BLaER1 (cell line): ENCODE results near the gene C5orf24.
A peak's percentile ranks its signal among the peaks of the same experiment; 100 is the strongest.

ENCODE experiments used
- H3K27ac ChIP-seq: shearing (Covaris generic); formaldehyde crosslinking; 2 replicates; pipeline ENCODE4 v1.8.1; 2022
- H3K27me3 ChIP-seq: shearing (Covaris generic); formaldehyde crosslinking; 2 replicates; pipeline ENCODE4 v1.8.1; 2022
- H3K36me3 ChIP-seq: shearing (Covaris generic); formaldehyde crosslinking; 2 replicates; pipeline ENCODE4 v1.8.1; 2022
- H3K4me1 ChIP-seq: shearing (Covaris generic); formaldehyde crosslinking; 2 replicates; pipeline ENCODE4 v1.8.1; 2022
- H3K4me2 ChIP-seq: shearing (Covaris generic); formaldehyde crosslinking; 2 replicates; pipeline ENCODE4 v1.8.1; 2022
- H3K4me3 ChIP-seq: shearing (Covaris generic); formaldehyde crosslinking; 2 replicates; pipeline ENCODE4 v1.8.1; 2022
- H3K9ac ChIP-seq: shearing (Covaris generic); formaldehyde crosslinking; 2 replicates; pipeline ENCODE4 v1.8.1; 2022
- H3K9me3 ChIP-seq: shearing (Covaris generic); formaldehyde crosslinking; 2 replicates; pipeline ENCODE4 v1.8.1; 2022
- H4K20me1 ChIP-seq: shearing (Covaris generic); formaldehyde crosslinking; 2 replicates; pipeline ENCODE4 v1.8.1; 2022
- Cebpa-rat ChIP-seq: shearing (Covaris generic); IDR thresholded peaks from 2 replicates; pipeline ENCODE4 v1.8.1; 2022

Gene C5orf24

DNA sequence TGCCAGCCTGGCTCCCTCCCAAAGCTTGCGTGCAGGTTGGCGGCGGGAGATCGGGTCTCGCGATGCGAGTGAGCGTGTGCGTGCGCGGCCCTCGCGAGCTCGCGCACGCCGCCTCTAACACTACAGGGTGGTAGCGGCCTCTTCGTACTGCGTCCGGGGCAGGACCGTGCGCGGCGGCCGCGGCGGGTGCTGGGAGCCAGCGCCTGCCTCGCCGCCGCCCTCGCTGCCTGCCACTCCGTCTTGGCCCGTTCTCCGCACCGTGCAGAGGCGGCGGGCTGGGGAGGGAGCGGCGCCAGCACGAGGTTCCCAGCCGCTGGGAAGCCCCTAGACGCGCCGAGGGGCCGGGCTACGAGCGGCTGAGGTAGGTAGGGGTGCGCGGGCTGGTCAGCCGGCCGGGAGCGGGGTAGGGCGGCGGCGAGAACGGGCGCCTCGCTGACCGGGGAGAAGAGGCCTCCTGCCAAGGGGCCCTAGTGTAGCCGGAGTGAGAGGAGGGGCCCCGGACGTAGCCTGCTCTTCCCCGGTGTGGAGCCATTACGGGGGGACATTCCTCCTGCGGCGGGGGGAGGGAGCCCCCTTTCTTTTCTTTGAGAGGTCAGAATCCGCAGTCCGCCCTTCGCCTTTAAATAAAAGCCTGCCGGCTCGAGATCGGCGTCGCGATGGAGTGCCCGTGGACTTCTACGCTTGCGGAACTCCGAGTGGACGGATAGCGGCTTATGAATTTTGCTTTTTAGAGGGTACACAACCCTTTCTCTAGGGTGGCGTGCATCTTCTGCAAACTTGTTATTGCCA, at the start of gene C5orf24:
Gene C5orf24 (plus strand): TSS at position 117 of the 789 bp plus-strand sequence. CDS start 8,933 bp downstream, outside the sequence.
- Histone ChIP-seq H3K36me3 (peaks cover 29% of the 10 kb centered on the region), H4K20me1 (peaks cover 39% of the 10 kb centered on the region), H3K4me1 (peaks cover 28% of the 10 kb centered on the region), H3K4me2 (peak within 1 kb of the TSS; percentile 72), H3K27me3 (no peaks in the 10 kb centered on the region), H3K9me3 (no peaks in the 10 kb centered on the region), H3K4me3 (peak within 1 kb of the TSS; percentile 98), H3K9ac (peak within 1 kb of the TSS; percentile 100), H3K27ac (peak within 1 kb of the TSS; percentile 99)
- TF ChIP-seq Cebpa-rat, result no peak

DNA sequence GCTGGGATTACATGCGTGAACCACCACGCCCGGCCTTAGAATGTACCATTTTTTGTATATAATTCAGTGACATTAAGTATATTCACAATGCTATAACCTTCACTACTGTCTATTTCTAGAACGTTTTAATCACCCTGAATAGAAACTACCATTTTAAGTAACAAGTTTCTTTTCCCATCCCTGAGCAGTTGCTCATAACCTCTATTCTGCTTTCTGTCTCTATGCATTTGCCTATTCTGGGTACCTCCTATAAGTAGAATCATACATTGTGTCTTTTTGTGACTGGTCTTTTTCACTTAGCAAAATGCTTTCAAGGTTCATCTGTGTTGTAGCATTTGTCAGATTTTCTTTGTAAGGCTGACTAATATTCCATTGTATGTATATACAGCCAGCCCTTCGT, 47.3 kb upstream of the C5orf24 start:
- Histone ChIP-seq H3K27me3 (no peaks in the 10 kb centered on the region), H3K9me3 (no peaks in the 10 kb centered on the region), H3K4me3 (no peak overlapping the region), H3K36me3 (peaks cover 97% of the 10 kb centered on the region), H3K27ac (no peak overlapping the region), H3K4me2 (no peak overlapping the region), H3K4me1 (no peaks in the 10 kb centered on the region), H3K9ac (no peak overlapping the region), H4K20me1 (0 out of 2 replicates have a peak, but pooled peaks cover 14% of the 10 kb centered on the region)
- TF ChIP-seq Cebpa-rat, result no peak

- H3K36me3 ChIP-seq, result peaks cover 93% of the 10 kb centered on the region
- TF ChIP-seq Cebpa-rat, result no peak
- H3K27me3 ChIP-seq, result no peaks in the 10 kb centered on the region
- H3K9me3 ChIP-seq, result no peaks in the 10 kb centered on the region
- no peak overlapping the region for H3K9ac ChIP-seq
- H3K4me1 ChIP-seq, result no peaks in the 10 kb centered on the region
- H4K20me1 ChIP-seq, result 0 out of 2 replicates have a peak, but pooled peaks cover 14% of the 10 kb centered on the region
- H3K27ac ChIP-seq, result no peak overlapping the region
- no peak overlapping the region for H3K4me3 ChIP-seq
- no peak overlapping the region for H3K4me2 ChIP-seq
These were observed 41.9 kb upstream of the C5orf24 start for GRCh38 chr5:134803821-134804220.

- H3K9me3 ChIP-seq, result no peaks in the 10 kb centered on the region
- peaks cover 15% of the 10 kb centered on the region; the same call in 1 of the 2 replicates for H4K20me1 ChIP-seq
- peaks cover 25% of the 10 kb centered on the region for H3K4me1 ChIP-seq
- no peaks in the 10 kb centered on the region for H3K27me3 ChIP-seq
- H3K27ac ChIP-seq, result peak overlapping the region; percentile 27; the same call in 1 of the 2 replicates
- H3K36me3 ChIP-seq, result peaks cover 86% of the 10 kb centered on the region
- H3K4me2 ChIP-seq, result peak overlapping the region; percentile 61
- H3K4me3 ChIP-seq, result no peak overlapping the region
- H3K9ac ChIP-seq, result peak overlapping the region; percentile 20; the same call in 1 of the 2 replicates
- no peak for TF ChIP-seq Cebpa-rat
These were observed 32.4 kb upstream of the C5orf24 start for GRCh38 chr5:134813407-134813806.

- Histone ChIP-seq H3K4me3 (no peak overlapping the region), H4K20me1 (peaks cover 15% of the 10 kb centered on the region; the same call in 1 of the 2 replicates), H3K27ac (peak overlapping the region; percentile 27; the same call in 1 of the 2 replicates), H3K9ac (no peak overlapping the region), H3K27me3 (no peaks in the 10 kb centered on the region), H3K9me3 (no peaks in the 10 kb centered on the region), H3K4me1 (peaks cover 25% of the 10 kb centered on the region), H3K4me2 (peak overlapping the region; percentile 61), H3K36me3 (peaks cover 88% of the 10 kb centered on the region)
- TF ChIP-seq Cebpa-rat, result no peak
These were observed 31.9 kb upstream of the C5orf24 start for GRCh38 chr5:134813827-134814226.

DNA sequence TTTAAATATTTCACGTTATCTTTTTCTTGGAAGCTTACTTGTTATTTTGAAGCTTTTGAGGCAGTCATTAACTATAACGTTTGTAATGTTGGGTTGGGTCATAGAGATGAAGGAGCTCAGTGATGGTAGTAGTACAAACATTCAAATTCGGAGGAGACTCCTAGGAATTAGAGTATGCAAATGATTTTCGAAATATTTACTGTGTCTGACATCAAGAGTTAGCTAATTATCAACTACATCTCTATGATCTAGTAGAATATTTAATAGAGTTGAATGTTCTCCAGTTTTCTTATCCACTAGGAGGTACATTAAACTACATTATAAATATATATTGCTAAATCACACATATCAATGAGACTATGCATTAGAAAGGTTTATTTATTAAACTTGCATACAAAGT, 28.8 kb upstream of the C5orf24 start:
- Histone ChIP-seq H3K4me3 (no peak overlapping the region), H3K9me3 (no peaks in the 10 kb centered on the region), H3K36me3 (peaks cover 90% of the 10 kb centered on the region), H3K4me1 (peaks cover 25% of the 10 kb centered on the region), H3K9ac (no peak overlapping the region), H4K20me1 (peaks cover 15% of the 10 kb centered on the region; the same call in 1 of the 2 replicates), H3K27ac (no peak overlapping the region), H3K4me2 (no peak overlapping the region), H3K27me3 (no peaks in the 10 kb centered on the region)
- TF ChIP-seq Cebpa-rat, result no peak

- Histone ChIP-seq H3K4me3 (no peak overlapping the region), H3K36me3 (peaks cover 94% of the 10 kb centered on the region), H4K20me1 (0 out of 2 replicates have a peak, but pooled peaks cover 6% of the 10 kb centered on the region), H3K9me3 (no peaks in the 10 kb centered on the region), H3K4me1 (peaks cover 8% of the 10 kb centered on the region), H3K27me3 (no peaks in the 10 kb centered on the region), H3K27ac (no peak overlapping the region), H3K4me2 (no peak overlapping the region), H3K9ac (no peak overlapping the region)
- TF ChIP-seq Cebpa-rat, result no peak
These were observed 27.0 kb upstream of the C5orf24 start for GRCh38 chr5:134818776-134819175.

- peaks cover under 1% of the 10 kb centered on the region; the same call in 1 of the 2 replicates for H3K4me1 ChIP-seq
- no peak overlapping the region for H3K27ac ChIP-seq
- H3K9me3 ChIP-seq, result no peaks in the 10 kb centered on the region
- no peaks in the 10 kb centered on the region for H3K27me3 ChIP-seq
- no peak for TF ChIP-seq Cebpa-rat
- H3K4me2 ChIP-seq, result no peak overlapping the region
- H3K9ac ChIP-seq, result no peak overlapping the region
- peaks cover 99% of the 10 kb centered on the region for H3K36me3 ChIP-seq
- 0 out of 2 replicates have a peak, but pooled peaks cover 4% of the 10 kb centered on the region for H4K20me1 ChIP-seq
- no peak overlapping the region for H3K4me3 ChIP-seq
These were observed 26.3 kb upstream of the C5orf24 start for GRCh38 chr5:134819407-134819963.

DNA sequence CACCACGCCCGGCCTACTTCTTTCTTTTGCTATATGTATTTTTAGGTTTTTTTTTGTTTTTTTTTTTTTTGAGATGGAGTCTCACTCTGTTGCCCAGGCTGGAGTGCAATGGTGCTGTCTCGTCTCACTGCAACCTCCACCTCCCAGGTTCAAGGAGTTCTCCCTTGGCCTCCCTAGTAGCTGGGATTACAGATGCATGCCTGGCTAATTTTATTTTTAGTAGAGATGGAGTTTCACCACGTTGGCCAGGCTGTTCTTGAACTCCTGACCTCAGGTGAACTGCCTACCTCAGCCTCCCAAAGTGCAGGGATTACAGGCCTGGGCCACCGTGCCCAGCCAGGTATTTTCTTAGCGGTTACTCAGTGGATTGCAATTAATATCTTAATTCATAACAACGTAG, 23.9 kb upstream of the C5orf24 start:
- Histone ChIP-seq H3K36me3 (peaks cover 98% of the 10 kb centered on the region), H4K20me1 (no peaks in the 10 kb centered on the region), H3K9me3 (no peaks in the 10 kb centered on the region), H3K9ac (no peak overlapping the region), H3K27me3 (no peaks in the 10 kb centered on the region), H3K27ac (no peak overlapping the region), H3K4me3 (no peak overlapping the region), H3K4me2 (no peak overlapping the region), H3K4me1 (peaks cover 9% of the 10 kb centered on the region)
- no peak for TF ChIP-seq Cebpa-rat

- H3K36me3 ChIP-seq, result peaks cover 90% of the 10 kb centered on the region
- no peaks in the 10 kb centered on the region for H4K20me1 ChIP-seq
- H3K4me2 ChIP-seq, result peak overlapping the region; percentile 20
- H3K9ac ChIP-seq, result no peak overlapping the region
- no peak overlapping the region for H3K4me3 ChIP-seq
- no peak for TF ChIP-seq Cebpa-rat
- H3K9me3 ChIP-seq, result no peaks in the 10 kb centered on the region
- peaks cover 9% of the 10 kb centered on the region for H3K4me1 ChIP-seq
- H3K27me3 ChIP-seq, result no peaks in the 10 kb centered on the region
- no peak overlapping the region for H3K27ac ChIP-seq
These were observed 21.1 kb upstream of the C5orf24 start for GRCh38 chr5:134824681-134825080.
